Measurements from ENCODE around the gene ODR4.

DNA sequence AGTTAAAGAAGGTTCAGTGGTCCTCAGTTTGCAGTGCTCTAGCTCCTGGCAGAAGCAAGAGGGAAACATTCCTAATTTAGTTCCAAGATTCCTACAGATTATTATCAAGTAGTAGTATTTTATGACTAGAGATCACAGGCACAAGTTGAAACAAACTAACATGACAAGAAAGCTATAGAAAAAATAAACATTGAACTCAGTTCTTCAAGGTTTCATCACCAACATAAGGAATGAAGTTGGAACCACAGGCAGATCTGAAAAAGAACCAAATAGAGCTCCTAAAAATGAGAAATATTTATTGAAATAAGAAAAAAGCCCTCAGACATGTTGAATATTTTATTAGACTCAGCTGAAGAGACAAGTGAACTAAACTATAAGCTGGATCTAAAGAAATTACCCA lies 44.7 kb downstream of the ODR4 start:
- TF ChIP-seq, protein P1, sequence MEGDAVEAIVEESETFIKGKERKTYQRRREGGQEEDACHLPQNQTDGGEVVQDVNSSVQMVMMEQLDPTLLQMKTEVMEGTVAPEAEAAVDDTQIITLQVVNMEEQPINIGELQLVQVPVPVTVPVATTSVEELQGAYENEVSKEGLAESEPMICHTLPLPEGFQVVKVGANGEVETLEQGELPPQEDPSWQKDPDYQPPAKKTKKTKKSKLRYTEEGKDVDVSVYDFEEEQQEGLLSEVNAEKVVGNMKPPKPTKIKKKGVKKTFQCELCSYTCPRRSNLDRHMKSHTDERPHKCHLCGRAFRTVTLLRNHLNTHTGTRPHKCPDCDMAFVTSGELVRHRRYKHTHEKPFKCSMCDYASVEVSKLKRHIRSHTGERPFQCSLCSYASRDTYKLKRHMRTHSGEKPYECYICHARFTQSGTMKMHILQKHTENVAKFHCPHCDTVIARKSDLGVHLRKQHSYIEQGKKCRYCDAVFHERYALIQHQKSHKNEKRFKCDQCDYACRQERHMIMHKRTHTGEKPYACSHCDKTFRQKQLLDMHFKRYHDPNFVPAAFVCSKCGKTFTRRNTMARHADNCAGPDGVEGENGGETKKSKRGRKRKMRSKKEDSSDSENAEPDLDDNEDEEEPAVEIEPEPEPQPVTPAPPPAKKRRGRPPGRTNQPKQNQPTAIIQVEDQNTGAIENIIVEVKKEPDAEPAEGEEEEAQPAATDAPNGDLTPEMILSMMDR (IDR thresholded peaks at IDR 0.05; ENCODE audit: insufficient read depth, low read length, poor library complexity, severe bottlenecking) = no peak
- no peak for TF ChIP-seq EZH2phosphoT487 (conservative IDR thresholded peaks at IDR 0.05; ENCODE audit: low read length)

Data from SU-DHL-6 (cell line).